Kidney glomerular epithelial cell (primary cell): ENCODE measurements around the gene DIS3.
A peak's percentile ranks its signal among the peaks of the same experiment; 100 is the strongest.
"Not testable (repeated sequence)": the region's sequence is repeated elsewhere in the genome, so short reads cannot be mapped to it uniquely, and the experiment has no call there.

Experiments used
- DNase-seq: peaks from one replicate; lab custom pipeline; 2025; lab: John Stamatoyannopoulos, UW

DIS3 gene

GRCh38 chr13:72781451-72782439 is at the start of gene DIS3, which contains the start of gene PIBF1:
DIS3 (minus strand) TSS chr13:72781900; CDS start chr13:72781832, 68 bp downstream.
PIBF1 (plus strand) TSS chr13:72782133; CDS start chr13:72783470, 1,337 bp downstream.
- DNase-seq = peak; percentile 97

GRCh38 chr13:72823724-72824123 is 42.0 kb upstream of the DIS3 start:
- DNase-seq = no peak

- DNase-seq = no peak
These were observed 41.4 kb upstream of the DIS3 start for GRCh38 chr13:72823081-72823480.

GRCh38 chr13:72820898-72821279 is 39.2 kb upstream of the DIS3 start:
- no peak for DNase-seq

- peak; percentile 33 for DNase-seq
These were observed 38.6 kb upstream of the DIS3 start for GRCh38 chr13:72820156-72820897.

GRCh38 chr13:72808917-72809500 is 27.3 kb upstream of the DIS3 start:
- no peak for DNase-seq

GRCh38 chr13:72806514-72806913 is 24.8 kb upstream of the DIS3 start:
- not testable (repeated sequence) for DNase-seq

- no peak for DNase-seq
These were observed 24.1 kb upstream of the DIS3 start for GRCh38 chr13:72805676-72806346.

GRCh38 chr13:72804301-72804700 is 22.6 kb upstream of the DIS3 start:
- no peak for DNase-seq

- no peak for DNase-seq
These were observed 17.1 kb upstream of the DIS3 start for GRCh38 chr13:72798817-72799216.

GRCh38 chr13:72792640-72793039 is 10.9 kb upstream of the DIS3 start:
- DNase-seq = no peak

GRCh38 chr13:72788831-72789230 is 7.1 kb upstream of the DIS3 start:
- no peak for DNase-seq

GRCh38 chr13:72784679-72785078 is 3.0 kb upstream of the DIS3 start:
- not testable (repeated sequence) for DNase-seq

- DNase-seq = no peak
These were observed 1.0 kb upstream of the DIS3 start for GRCh38 chr13:72782717-72783116.

GRCh38 chr13:72774019-72774418 is 7.7 kb downstream of the DIS3 start:
- DNase-seq = no peak

GRCh38 chr13:72763411-72763810 is 18.3 kb downstream of the DIS3 start:
- no peak for DNase-seq

- DNase-seq = no peak
These were observed 21.5 kb downstream of the DIS3 start for GRCh38 chr13:72760189-72760588.

GRCh38 chr13:72757792-72758535 is 23.7 kb downstream of the DIS3 start:
- no peak for DNase-seq

GRCh38 chr13:72754111-72754510 is 27.6 kb downstream of the DIS3 start:
- no peak for DNase-seq

GRCh38 chr13:72751220-72751619 is 30.5 kb downstream of the DIS3 start:
- no peak for DNase-seq

- no peak for DNase-seq
These were observed 36.4 kb downstream of the DIS3 start for GRCh38 chr13:72745260-72745659.
